Activated T-cell treated with anti-CD3 and anti-CD28 coated beads for 1 hour (primary cell): ENCODE measurements around the gene C2orf68.
A peak's percentile ranks its signal among the peaks of the same experiment; 100 is the strongest.
"Not testable (repeated sequence)": the region's sequence is repeated elsewhere in the genome, so short reads cannot be mapped to it uniquely, and the experiment has no call there.

Experiments used
- DNase-seq: peaks from one replicate; pipeline ENCODE4 v3.0.0-alpha.2; 2020; ENCODE audit warnings: low read depth

The C2orf68 gene

GRCh38 chr2:85599468-85600234, 12.2 kb downstream of the C2orf68 start:
- DNase-seq = no peak

GRCh38 chr2:85598594-85599340, 13.1 kb downstream of the C2orf68 start:
- no peak for DNase-seq

- DNase-seq = no peak
These were observed 14.6 kb downstream of the C2orf68 start for GRCh38 chr2:85597241-85597640.

GRCh38 chr2:85596486-85597143, 15.3 kb downstream of the C2orf68 start:
- no peak for DNase-seq

DNA sequence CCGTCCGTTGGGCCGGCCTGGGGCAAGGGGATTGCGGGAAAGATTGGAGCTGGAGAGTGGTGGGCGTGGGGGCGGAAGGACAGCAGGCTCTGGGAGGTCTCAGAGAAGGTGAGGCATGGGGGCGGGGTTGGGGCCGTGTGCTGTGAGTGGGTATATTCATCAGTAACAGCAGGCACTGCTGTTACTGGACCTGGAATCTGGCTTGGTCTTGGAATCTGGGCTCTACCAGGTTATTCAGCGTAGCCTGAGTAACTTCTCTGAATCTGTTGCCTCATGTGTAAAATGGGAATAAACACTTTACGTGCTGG, 15.9 kb downstream of the C2orf68 start:
- no peak for DNase-seq

DNA sequence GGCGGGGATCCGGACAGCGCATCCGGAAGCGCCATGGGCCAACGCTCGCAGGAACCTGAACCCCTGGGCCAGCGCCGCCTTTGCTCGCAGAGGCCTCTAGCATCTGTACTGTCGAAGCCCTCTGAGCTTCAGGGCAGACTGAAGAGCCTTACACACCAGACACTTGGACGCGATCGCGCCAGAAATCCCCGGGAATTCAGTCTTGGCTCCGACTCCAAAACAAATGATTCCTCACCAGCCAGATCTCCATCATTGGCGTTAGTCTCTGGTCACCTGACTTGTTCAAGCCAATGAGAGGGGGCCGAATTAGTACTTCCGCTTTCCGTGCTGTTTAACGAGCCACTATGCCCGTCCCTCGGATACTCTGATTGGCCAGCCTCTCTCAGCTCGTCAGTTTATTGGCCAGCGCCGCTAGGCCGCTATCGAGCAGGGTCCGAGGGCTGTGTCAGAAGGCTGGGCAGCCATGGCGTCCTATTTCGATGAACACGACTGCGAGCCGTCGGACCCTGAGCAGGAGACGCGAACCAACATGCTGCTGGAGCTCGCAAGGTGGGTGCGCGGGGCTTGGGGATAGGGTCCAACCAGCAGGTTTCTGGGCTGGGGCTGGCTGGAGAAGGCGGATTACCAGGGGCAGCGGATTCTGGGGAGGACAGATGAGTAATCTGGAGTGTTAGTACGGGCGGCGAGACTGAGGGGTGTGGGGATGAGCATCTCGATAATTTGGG, 16.4 kb downstream of the C2orf68 start, which contains the start of gene RNF181:
Gene RNF181 (plus strand): TSS at position 445 of the 725 bp plus-strand sequence. CDS start 19 bp downstream, at position 464.
- peak; percentile 77 for DNase-seq

GRCh38 chr2:85594715-85595300, 17.1 kb downstream of the C2orf68 start:
- DNase-seq = no peak

DNA sequence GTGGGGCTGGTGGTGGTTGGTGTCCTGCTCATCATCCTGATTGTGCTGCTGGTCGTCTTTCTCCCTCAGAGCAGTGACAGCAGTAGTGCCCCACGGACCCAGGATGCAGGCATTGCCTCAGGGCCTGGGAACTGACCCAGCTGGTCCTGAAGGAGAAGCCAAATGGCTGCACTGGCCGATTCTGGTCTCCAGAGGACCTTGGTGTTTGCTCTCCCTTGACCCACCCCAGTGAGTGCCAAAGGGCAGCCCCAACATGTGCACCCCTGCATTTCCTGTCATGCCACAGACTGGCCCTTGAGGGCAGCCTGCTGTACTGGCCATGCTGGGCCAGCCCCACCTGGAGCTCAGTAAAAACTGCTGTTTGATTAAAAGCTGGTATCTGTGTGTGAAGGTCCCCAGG, 18.8 kb downstream of the C2orf68 start:
- DNase-seq = no peak

DNA sequence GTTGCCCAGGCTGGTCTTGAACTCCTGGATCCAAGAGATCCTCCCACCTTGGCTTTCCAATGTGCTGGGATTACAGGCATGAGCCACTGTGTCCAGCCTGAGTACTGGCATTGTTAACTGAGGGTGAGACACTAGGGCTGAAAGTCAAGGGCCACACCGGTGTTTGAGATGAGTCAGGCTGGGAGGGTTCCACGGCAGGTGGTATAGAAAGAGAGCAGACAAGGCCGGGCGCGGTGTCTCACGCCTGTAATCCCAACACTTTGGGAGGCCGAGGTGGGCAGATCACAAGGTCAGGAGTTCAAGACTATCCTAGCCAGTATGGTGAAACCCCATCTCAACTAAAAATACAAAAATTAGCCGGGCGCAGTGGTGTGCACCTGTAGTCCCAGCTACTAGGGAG, 19.6 kb downstream of the C2orf68 start:
- not testable (repeated sequence) for DNase-seq

DNA sequence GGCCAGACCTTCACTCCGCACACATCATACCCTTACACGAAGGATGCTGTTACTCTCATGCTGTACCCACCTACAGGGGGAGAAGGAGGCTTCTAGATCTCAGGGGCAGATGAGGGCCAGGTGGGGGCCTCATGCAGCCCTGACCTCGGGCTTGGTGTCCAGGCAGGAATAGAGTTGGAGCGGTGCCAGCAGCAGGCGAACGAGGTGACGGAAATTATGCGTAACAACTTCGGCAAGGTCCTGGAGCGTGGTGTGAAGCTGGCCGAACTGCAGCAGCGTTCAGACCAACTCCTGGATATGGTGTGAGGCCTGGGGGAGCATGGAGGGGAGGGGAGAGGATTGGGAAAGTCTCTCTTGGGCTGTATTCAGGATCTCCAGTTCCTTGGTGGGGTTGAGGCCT, 20.3 kb downstream of the C2orf68 start:
- DNase-seq = no peak

GRCh38 chr2:85590950-85591349, 20.9 kb downstream of the C2orf68 start:
- DNase-seq = no peak

GRCh38 chr2:85589982-85590791, 21.7 kb downstream of the C2orf68 start:
- no peak for DNase-seq

GRCh38 chr2:85589181-85589580, 22.7 kb downstream of the C2orf68 start:
- no peak for DNase-seq

- DNase-seq = no peak
These were observed 23.2 kb downstream of the C2orf68 start for GRCh38 chr2:85588645-85589044.

- no peak for DNase-seq
These were observed 23.6 kb downstream of the C2orf68 start for GRCh38 chr2:85588236-85588635.

DNA sequence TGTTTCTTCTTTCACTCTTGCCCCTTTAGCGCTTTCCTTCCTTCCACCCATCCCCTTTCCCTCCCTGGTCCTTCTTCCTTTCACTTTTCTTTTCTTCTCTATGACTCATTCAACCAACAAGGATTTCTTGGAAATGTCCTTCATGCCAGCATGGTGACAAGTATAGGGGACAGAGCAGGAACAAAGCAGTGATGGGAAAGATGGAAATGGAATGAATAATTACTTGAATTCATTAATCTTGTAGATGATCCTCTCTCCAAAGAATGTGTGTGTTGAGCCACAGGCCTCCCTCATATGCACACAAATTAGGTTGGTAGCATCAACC, 26.1 kb downstream of the C2orf68 start:
- no peak for DNase-seq

DNA sequence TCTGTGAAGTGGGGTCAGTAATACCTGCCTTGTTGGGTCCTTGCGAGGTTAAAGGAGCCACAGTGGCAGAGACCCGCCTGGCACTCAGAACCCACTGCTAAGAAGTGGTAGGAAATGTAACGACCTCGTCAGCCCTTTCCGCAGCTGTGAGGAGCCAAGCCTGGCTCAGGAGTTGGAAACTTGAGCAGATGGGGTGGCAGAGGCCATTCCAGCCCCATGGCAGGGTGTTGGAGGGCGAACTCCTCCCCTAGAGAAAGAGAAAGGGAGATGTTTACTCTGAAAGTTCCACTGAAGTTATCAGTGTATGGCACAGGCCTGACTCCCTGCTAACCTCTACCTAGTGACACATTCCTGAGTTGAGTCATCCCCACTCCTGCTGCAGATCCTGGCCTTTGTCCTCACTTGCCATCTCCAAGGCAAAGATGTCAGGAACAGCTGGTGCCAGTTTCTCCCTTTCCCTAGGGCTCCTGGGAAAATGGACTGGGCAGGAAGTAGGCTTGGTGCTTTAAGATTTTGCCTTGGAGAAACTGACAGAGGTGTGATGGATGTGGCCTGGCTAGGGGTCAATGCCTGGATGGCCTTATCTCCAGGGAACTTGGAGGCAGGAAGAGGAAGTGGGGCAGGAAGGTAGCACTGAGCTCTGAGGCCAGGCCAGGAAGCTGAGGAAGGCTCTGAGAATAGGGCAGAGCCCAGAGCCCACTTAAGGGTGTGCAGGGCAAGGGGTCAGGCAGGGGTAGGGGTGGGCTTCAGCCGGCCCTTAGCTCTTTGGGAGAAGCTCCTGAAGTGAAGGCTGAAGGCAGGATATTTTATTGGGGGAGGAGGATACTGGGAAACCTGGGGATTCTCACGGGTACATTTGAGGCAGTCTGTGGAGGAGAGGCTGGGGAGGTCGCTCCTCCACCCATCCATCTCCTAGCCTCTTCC, 26.7 kb downstream of the C2orf68 start:
- DNase-seq = no peak

DNA sequence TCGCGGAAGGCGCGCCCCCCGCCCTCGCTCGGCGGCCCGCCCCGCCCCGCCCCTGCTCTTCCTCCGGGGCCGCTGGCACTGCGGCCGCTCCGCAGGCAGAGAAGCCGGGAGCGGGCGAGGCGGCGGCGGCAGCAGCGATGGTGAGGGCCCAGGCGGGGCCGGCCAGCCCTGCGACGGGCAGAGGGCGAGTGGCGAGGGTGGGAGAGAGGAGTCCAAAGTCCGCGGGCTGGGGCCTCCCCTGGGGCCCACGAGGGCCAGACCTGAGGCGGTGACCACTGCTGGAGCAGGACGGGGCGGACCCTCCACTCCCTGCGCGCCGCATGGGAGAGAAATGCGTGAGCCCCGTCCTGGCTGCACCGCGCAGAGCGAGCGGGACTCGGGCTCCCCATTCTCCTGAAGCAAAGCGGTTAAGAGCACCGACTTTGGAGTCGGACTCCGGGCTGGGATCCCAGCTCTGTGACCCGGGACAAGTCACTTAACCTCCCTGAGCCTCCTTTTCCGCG, 27.5 kb downstream of the C2orf68 start, which contains the start of gene VAMP5:
Gene VAMP5 (plus strand): TSS at position 78 of the 503 bp plus-strand sequence. CDS start 60 bp downstream, at position 138.
- DNase-seq = no peak

DNA sequence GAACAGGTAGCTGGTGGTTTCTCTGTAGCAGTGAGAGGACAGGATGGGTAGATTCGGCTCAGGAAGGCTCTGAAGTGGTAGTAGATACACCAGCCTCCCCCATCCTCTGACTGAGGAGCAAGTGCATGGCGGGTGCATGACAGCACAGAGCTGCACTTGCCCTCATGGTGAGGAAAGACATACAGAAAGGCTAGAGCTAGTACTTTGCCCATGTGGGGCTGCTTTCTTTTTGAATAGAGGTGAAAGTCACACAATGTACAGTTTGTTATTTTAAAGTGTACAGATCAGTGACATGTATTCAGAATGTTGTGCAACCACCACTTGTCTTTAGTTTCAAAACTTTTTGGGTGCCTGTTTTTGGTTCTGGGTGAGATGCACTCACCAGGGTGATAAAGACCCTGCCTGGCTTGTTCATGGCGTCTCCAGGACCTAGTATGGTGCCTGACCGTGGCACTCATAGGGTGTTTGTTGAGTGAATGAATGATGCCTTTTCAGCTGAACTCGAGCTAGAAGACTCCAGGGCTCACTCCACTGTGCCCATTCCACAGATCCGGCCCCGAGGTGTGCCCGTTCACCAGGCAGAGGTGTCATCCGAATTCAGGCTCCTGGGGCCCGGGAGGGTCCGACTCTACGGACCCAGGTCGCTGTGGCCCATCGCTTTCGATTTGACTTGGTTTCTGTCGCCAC, 28.1 kb downstream of the C2orf68 start:
- DNase-seq = no peak
